IgD-negative memory B cell (primary cell): ENCODE measurements around the gene ATP13A5. TPM values are rescaled to one million over a fixed set of nuclear protein-coding genes. Genes with fewer than 3 reads are reported as not detected.

Experiments used
- H3K27ac Mint-ChIP-seq, 3 donors: one replicate each; pipeline ENCODE4 v1.8.0; 2020 to 2022; ENCODE audit warnings: mild to moderate bottlenecking in 3 of 3, mixed read lengths in 3 of 3, moderate library complexity in 1 of 3
- H3K27me3 Mint-ChIP-seq: one replicate; pipeline ENCODE4 v1.8.0; 2021; ENCODE audit warnings: mixed read lengths
- H3K36me3 Mint-ChIP-seq: one replicate; pipeline ENCODE4 v1.8.0; 2020; ENCODE audit warnings: mild to moderate bottlenecking, mixed read lengths
- H3K4me1 Mint-ChIP-seq, 3 donors: one replicate each; pipeline ENCODE4 v1.8.0; 2020 to 2022; ENCODE audit warnings: mixed read lengths in 3 of 3, mild to moderate bottlenecking in 1 of 3
- H3K4me3 Mint-ChIP-seq, 4 donors: one replicate each; pipeline ENCODE4 v1.8.0; 2020 to 2022; ENCODE audit warnings: mild to moderate bottlenecking in 4 of 4, mixed read lengths in 4 of 4, moderate library complexity in 3 of 4
- H3K9me3 Mint-ChIP-seq, 3 donors: one replicate each; pipeline ENCODE4 v1.8.0; 2020 to 2021; ENCODE audit warnings: mixed read lengths in 3 of 3, mild to moderate bottlenecking in 1 of 3
- polyA plus RNA-seq: library from polyadenylated mRNA; unstranded; fragments of 300-500 nt; fragmentation: Illumina TruSeq; gene quantifications from one replicate; pipeline ENCODE4 v1.2.3, GENCODE V29; 2021

Gene ATP13A5
- polyA plus RNA-seq, 1 donor from 2014 or later, result not detected

DNA sequence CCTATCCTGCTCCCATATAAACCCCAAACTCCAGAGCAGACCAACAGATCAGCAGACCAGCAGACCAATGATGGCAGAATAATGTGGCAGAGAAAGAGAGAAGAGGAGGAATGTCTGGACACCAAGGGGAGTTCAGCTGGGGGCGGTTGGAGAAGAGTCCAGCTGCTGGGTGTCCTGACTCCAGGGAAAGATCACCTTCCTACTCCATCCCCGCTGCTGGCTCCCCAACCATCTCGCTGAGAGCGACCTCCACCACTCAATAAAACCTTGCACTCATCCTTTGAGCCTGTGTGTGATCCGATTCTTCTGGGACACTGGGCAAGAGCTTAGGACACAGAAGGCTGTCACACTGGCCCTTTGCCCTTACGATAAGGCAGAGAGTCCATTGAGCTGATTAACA lies 150.3 kb downstream of the ATP13A5 start:
- Mint-ChIP-seq H3K4me1 (no peaks in the 10 kb centered on the region), H3K27me3 (peaks cover 5% of the 10 kb centered on the region), H3K9me3 (no peaks in the 10 kb centered on the region), H3K27ac (no peak overlapping the region), H3K36me3 (no peaks in the 10 kb centered on the region), H3K4me3 (no peak overlapping the region)

GRCh38 chr3:193225302-193226125 lies 153.0 kb downstream of the ATP13A5 start:
- H3K9me3 Mint-ChIP-seq, result no peaks in the 10 kb centered on the region
- no peak overlapping the region for H3K4me3 Mint-ChIP-seq
- no peaks in the 10 kb centered on the region for H3K4me1 Mint-ChIP-seq
- no peaks in the 10 kb centered on the region for H3K36me3 Mint-ChIP-seq
- H3K27me3 Mint-ChIP-seq, result peaks cover 5% of the 10 kb centered on the region
- H3K27ac Mint-ChIP-seq, result no peak overlapping the region

Other genes starting within 250 kb of the ATP13A5 start
- not detected for gene PLAAT1, start 137.5 kb downstream of the ATP13A5 start, polyA plus RNA-seq
- 0.85 TPM for gene ATP13A4, start 176.1 kb upstream of the ATP13A5 start, polyA plus RNA-seq
- gene OPA1, start 214.5 kb upstream of the ATP13A5 start, polyA plus RNA-seq, result 22.0 TPM